Measurements from ENCODE around the gene ULK4.

Gene ULK4

DNA sequence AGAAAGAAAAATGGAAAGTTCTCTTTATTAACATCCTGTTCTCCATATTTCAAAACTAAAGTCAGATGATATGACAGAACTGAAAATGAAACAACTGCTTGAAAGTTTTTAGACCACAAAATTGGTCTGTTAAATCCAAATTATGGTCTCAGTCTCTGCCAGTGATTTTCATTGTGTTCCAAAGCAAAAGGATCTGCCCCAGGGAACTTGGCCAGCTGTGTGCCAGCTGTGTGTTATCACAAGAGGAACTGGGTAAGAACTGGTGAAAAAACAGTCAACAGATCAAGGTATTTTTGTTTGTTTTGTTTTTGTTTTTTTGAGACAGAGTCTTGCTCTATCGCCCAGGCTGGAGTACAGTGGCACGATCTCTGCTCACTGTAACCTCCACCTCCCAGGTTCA is 439.3 kb downstream of the ULK4 start:
- TF ChIP-seq, protein P1, sequence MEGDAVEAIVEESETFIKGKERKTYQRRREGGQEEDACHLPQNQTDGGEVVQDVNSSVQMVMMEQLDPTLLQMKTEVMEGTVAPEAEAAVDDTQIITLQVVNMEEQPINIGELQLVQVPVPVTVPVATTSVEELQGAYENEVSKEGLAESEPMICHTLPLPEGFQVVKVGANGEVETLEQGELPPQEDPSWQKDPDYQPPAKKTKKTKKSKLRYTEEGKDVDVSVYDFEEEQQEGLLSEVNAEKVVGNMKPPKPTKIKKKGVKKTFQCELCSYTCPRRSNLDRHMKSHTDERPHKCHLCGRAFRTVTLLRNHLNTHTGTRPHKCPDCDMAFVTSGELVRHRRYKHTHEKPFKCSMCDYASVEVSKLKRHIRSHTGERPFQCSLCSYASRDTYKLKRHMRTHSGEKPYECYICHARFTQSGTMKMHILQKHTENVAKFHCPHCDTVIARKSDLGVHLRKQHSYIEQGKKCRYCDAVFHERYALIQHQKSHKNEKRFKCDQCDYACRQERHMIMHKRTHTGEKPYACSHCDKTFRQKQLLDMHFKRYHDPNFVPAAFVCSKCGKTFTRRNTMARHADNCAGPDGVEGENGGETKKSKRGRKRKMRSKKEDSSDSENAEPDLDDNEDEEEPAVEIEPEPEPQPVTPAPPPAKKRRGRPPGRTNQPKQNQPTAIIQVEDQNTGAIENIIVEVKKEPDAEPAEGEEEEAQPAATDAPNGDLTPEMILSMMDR (IDR thresholded peaks at IDR 0.05; ENCODE audit: control insufficient read depth, extremely low read depth, insufficient read depth): no peak
- no peak for DNase-seq (ENCODE audit: low read depth)
- no peak overlapping the region for H3K4me3 ChIP-seq (ENCODE audit: low read depth, low read length)

DNA sequence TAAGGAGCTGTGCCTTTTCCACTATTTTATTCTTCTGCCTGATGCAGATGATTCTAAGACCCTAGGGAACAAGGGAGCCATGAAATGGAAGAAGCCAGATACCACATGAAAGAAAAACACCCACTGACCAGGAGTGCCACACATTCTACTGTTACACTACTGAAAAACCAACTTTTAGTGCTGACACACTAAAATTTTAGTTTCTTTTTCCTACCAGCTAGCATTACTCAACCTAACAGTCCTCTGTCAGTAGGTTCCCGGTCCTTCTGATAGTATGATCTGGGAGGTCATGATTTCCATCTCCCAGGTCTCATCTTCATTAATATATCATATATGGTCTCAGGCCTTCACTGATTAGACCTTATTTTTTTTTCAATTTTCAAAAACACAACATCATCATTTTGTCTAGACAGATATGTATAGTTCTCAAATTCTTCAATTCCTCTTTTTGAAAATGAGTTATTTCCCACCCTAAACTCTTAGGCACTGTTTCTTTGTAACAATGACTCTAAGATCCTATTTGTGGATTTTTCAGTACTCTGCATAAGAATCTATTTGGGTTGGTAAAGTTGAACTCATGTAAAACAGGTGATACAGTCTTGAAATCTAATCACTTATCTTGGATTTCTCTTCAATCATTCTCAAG is 440.8 kb downstream of the ULK4 start:
- TF ChIP-seq, protein P1 (IDR thresholded peaks at IDR 0.05; ENCODE audit: control insufficient read depth, extremely low read depth, insufficient read depth): no peak
- DNase-seq (ENCODE audit: low read depth): no peak
- H3K4me3 ChIP-seq (ENCODE audit: low read depth, low read length): no peak overlapping the region

GRCh38 chr3:41519746-41520145 is 442.2 kb downstream of the ULK4 start:
- H3K4me3 ChIP-seq (ENCODE audit: low read depth, low read length): no peak overlapping the region
- TF ChIP-seq, protein P1 (IDR thresholded peaks at IDR 0.05; ENCODE audit: control insufficient read depth, extremely low read depth, insufficient read depth): no peak
- no peak for DNase-seq (ENCODE audit: low read depth)

- H3K4me3 ChIP-seq (ENCODE audit: low read depth, low read length): no peak overlapping the region
- TF ChIP-seq, protein P1 (IDR thresholded peaks at IDR 0.05; ENCODE audit: control insufficient read depth, extremely low read depth, insufficient read depth): no peak
Observed at GRCh38 chr3:41518626-41519025, 443.3 kb downstream of the ULK4 start.

DNA sequence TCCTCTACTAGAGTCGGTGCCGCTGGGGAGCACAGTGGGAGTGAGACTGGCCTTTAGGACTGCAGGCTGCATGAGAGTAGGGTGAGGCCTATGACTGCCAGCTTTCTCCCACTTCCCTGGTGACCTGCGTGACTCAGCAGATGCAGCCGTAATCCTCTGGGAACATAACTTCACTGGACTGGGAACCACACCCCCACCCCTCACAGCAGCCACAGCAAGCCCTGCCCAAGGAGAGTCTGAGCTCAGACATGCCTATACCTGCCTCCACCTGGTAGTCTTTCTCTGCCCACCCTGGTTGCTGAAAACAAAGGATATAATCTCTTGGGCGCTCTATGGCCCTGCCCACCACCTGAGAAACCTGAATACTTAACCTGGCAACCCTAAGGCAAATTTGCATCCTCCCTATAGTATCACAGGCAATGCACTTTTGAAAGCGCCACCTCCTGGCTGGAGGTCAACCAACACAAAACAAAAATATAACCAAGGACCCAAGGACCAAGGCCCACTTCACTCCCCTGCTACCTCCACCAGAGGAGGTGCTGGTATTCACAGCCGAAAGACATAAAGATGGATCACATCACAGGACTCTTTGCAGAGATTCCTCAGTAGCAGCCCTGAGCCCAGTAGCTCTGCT is 453.7 kb downstream of the ULK4 start:
- no peak for DNase-seq (ENCODE audit: low read depth)
- TF ChIP-seq, protein P1 (IDR thresholded peaks at IDR 0.05; ENCODE audit: control insufficient read depth, extremely low read depth, insufficient read depth): no peak

More at GRCh38 chr3:41518626-41519025, 443.3 kb downstream of the ULK4 start:
- DNase-seq (ENCODE audit: low read depth): no peak

GRCh38 chr3:41507336-41508062 is 454.4 kb downstream of the ULK4 start:
- TF ChIP-seq, protein P1 (IDR thresholded peaks at IDR 0.05; ENCODE audit: control insufficient read depth, extremely low read depth, insufficient read depth): no peak
- no peak overlapping the region for H3K4me3 ChIP-seq (ENCODE audit: low read depth, low read length)
- DNase-seq (ENCODE audit: low read depth): no peak

More for the DNA sequence above, 453.7 kb downstream of the ULK4 start:
- H3K4me3 ChIP-seq (ENCODE audit: low read depth, low read length): no peak overlapping the region

Measured in LNCaP clone FGC (cell line).